GM19372 (cell line): ENCODE data around the gene FHIP1A.

Experiments
- ATAC-seq: cut with Tn5 transposase; IDR thresholded peaks from one replicate; pipeline ENCODE4 v1.9.1; 2021; ENCODE audit warnings: mild to moderate bottlenecking, low read depth, moderate library complexity; ENCODE audit not compliant: unreplicated experiment

Gene FHIP1A

DNA sequence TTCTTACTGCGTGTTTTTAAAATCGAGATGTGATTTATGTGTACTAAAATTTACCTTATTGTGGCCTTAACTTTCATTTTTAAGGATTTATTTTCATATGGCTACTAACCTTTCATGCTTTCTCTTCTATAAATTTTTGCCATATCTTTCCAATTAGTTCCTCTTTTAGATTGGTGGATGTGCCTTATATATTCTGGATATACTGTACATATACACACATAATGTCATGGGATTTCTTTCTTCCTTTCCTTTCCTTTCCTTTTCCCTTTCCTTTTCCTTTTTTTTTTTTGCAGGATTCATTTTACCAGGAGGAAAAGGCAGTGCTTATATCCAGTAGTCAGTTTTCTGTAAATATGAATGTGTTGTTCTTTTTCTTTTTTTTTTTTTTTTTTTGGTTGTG, 37.2 kb downstream of the FHIP1A start:
- ATAC-seq, result no peak

GRCh38 chr4:151454513-151454912, 45.5 kb downstream of the FHIP1A start:
- no peak for ATAC-seq

DNA sequence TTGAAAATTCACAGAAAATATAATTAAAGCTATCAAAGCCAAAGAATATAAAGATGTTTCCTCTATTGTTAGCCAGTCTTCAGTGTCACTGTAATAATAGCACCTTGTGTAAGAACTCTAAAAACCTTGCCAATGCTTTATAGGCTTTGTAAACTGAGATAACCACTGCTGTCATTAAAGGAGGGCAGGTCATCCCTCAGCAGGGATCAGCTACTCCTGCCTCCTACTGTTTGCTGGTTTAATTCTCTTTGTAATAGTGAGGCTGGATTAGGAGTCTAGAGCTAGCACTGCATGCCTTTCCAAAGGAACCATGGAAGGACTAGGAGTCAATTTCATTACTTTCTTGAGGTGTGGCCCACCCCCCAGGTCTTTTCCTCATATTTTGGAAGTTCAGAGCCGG, 46.2 kb downstream of the FHIP1A start:
- no peak for ATAC-seq

DNA sequence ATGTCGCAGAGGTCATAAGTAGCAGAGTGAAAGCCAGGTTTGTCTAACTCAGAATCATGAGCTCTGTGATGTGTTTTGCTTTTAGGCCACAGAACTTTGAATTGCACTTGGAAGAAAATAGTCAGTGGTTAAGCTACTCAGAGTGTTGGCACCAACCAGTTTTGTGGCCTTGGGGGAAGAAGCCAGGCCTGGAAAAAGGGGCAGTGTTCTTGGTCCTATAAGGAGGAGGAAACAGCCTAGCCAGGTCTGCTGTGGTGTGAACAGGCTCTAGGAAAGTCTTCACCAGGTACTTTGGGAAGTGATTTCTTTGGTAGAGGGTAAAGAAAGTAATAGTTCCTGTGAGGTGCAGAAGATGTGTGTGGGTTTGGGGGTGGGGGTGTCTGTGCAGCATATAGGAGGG, 49.2 kb downstream of the FHIP1A start:
- ATAC-seq, result no peak
